C1 segment of cervical spinal cord (tissue), 14 donors: ENCODE measurements around the gene ITSN2.

ENCODE experiments used
- DNase-seq, 14 donors: peaks; one replicate each; lab custom pipeline; 2025; lab: John Stamatoyannopoulos, UW

ITSN2 gene

GRCh38 chr2:24272161-24272802 lies 88.1 kb downstream of the ITSN2 start:
- DNase-seq = no peak

GRCh38 chr2:24269265-24269664 lies 91.1 kb downstream of the ITSN2 start:
- no peak for DNase-seq

- DNase-seq = no peak
These were observed 95.1 kb downstream of the ITSN2 start for GRCh38 chr2:24265212-24265611.

GRCh38 chr2:24262421-24262970 lies 97.8 kb downstream of the ITSN2 start:
- no peak for DNase-seq

GRCh38 chr2:24261441-24261840 lies 98.9 kb downstream of the ITSN2 start:
- no peak for DNase-seq

GRCh38 chr2:24259316-24259715 lies 101.0 kb downstream of the ITSN2 start:
- no peak for DNase-seq

- DNase-seq = no peak
These were observed 101.6 kb downstream of the ITSN2 start for GRCh38 chr2:24258718-24259117.

GRCh38 chr2:24253303-24253919 lies 106.9 kb downstream of the ITSN2 start:
- DNase-seq = no peak

GRCh38 chr2:24247592-24247991 lies 112.7 kb downstream of the ITSN2 start:
- DNase-seq = no peak

GRCh38 chr2:24247164-24247563 lies 113.2 kb downstream of the ITSN2 start:
- DNase-seq = no peak

- DNase-seq = no peak
These were observed 114.2 kb downstream of the ITSN2 start for GRCh38 chr2:24245986-24246776.

- DNase-seq = no peak
These were observed 118.8 kb downstream of the ITSN2 start for GRCh38 chr2:24241528-24241927.

- no peak for DNase-seq
These were observed 120.8 kb downstream of the ITSN2 start for GRCh38 chr2:24239553-24239952.

GRCh38 chr2:24238158-24238557 lies 122.2 kb downstream of the ITSN2 start:
- no peak for DNase-seq

- no peak for DNase-seq
These were observed 123.0 kb downstream of the ITSN2 start for GRCh38 chr2:24237313-24237712.

GRCh38 chr2:24233321-24233720 lies 127.0 kb downstream of the ITSN2 start:
- DNase-seq = no peak

GRCh38 chr2:24231461-24231881 lies 128.9 kb downstream of the ITSN2 start:
- peak in 10 of 14 donors; percentile 27 to 61 (median 41) for DNase-seq

GRCh38 chr2:24228470-24228869 lies 131.9 kb downstream of the ITSN2 start:
- no peak for DNase-seq

GRCh38 chr2:24225499-24226242 lies 134.7 kb downstream of the ITSN2 start:
- no peak for DNase-seq

GRCh38 chr2:24222946-24223345 lies 137.4 kb downstream of the ITSN2 start:
- no peak for DNase-seq

GRCh38 chr2:24221343-24222050 lies 138.8 kb downstream of the ITSN2 start:
- no peak for DNase-seq
